ENCODE results near the gene C12orf57. TPM values are rescaled to one million over a fixed set of nuclear protein-coding genes. Genes with fewer than 3 reads are reported as not detected.
A peak's percentile ranks its signal among the peaks of the same experiment; 100 is the strongest.

Gene C12orf57
- total RNA-seq, 1 experiment from 2014 or later: 158 TPM

DNA sequence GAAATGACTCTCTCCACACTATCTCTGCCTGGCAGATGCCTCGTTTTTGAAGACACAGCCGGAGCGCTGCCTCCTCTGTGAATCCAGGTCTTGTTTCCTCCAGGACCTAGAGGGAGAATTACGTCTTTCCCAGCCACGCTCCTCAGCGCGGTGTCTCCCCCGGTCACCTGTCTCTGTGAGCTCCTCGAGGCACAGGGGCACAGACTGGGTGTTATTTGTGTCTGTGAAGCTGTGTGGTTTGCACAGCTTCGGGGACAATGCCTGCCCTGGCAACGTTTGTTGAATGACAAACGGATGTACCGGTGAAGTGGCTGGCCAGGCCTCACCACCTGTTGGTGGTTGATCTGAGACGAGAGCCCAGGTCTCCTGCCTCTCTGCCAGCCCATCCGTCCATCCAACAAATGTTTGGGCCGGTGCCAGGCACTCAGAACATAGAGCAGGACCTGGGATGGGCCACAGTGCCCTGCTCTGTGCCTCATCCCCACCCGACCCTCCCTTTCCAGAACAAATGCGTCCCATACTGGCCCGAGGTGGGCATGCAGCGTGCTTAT is 13.4 kb downstream of the C12orf57 start:
- no peak for ATAC-seq
- POLR2A ChIA-PET: interaction anchor here (0.6 to 2.6 kb wide), 3 partner anchors 11 to 235 kb away, joined by 8 to 13 read pairs (median 11); partner anchors contain the start of genes C12orf57 and RNU7-1
- no peaks in the 10 kb centered on the region for H3K36me3 Mint-ChIP-seq
- H3K4me3 Mint-ChIP-seq: no peak overlapping the region
- no peak for DNase-seq (ENCODE audit: low spot score)
- peaks cover 41% of the 10 kb centered on the region for H3K4me1 Mint-ChIP-seq
- peak overlapping the region; percentile 46; the same call in 1 of the 2 replicates for H3K27ac Mint-ChIP-seq
- H3K9me3 Mint-ChIP-seq: no peaks in the 10 kb centered on the region
- TF ChIP-seq CREM (CRISPR knock-in tag; IDR thresholded peaks at IDR 0.05): no peak
- TF ChIP-seq, protein P1, sequence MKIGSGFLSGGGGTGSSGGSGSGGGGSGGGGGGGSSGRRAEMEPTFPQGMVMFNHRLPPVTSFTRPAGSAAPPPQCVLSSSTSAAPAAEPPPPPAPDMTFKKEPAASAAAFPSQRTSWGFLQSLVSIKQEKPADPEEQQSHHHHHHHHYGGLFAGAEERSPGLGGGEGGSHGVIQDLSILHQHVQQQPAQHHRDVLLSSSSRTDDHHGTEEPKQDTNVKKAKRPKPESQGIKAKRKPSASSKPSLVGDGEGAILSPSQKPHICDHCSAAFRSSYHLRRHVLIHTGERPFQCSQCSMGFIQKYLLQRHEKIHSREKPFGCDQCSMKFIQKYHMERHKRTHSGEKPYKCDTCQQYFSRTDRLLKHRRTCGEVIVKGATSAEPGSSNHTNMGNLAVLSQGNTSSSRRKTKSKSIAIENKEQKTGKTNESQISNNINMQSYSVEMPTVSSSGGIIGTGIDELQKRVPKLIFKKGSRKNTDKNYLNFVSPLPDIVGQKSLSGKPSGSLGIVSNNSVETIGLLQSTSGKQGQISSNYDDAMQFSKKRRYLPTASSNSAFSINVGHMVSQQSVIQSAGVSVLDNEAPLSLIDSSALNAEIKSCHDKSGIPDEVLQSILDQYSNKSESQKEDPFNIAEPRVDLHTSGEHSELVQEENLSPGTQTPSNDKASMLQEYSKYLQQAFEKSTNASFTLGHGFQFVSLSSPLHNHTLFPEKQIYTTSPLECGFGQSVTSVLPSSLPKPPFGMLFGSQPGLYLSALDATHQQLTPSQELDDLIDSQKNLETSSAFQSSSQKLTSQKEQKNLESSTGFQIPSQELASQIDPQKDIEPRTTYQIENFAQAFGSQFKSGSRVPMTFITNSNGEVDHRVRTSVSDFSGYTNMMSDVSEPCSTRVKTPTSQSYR (CRISPR knock-in tag; IDR thresholded peaks at IDR 0.05): no peak
- TF ChIP-seq, protein P2, sequence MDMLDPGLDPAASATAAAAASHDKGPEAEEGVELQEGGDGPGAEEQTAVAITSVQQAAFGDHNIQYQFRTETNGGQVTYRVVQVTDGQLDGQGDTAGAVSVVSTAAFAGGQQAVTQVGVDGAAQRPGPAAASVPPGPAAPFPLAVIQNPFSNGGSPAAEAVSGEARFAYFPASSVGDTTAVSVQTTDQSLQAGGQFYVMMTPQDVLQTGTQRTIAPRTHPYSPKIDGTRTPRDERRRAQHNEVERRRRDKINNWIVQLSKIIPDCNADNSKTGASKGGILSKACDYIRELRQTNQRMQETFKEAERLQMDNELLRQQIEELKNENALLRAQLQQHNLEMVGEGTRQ (CRISPR knock-in tag; IDR thresholded peaks at IDR 0.05): no peak
- TF ChIP-seq, protein P3, sequence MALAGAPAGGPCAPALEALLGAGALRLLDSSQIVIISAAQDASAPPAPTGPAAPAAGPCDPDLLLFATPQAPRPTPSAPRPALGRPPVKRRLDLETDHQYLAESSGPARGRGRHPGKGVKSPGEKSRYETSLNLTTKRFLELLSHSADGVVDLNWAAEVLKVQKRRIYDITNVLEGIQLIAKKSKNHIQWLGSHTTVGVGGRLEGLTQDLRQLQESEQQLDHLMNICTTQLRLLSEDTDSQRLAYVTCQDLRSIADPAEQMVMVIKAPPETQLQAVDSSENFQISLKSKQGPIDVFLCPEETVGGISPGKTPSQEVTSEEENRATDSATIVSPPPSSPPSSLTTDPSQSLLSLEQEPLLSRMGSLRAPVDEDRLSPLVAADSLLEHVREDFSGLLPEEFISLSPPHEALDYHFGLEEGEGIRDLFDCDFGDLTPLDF (CRISPR knock-in tag; IDR thresholded peaks at IDR 0.05): no peak
- TF ChIP-seq SMAD3 (CRISPR knock-in tag; IDR thresholded peaks at IDR 0.05; ENCODE audit: borderline replicate concordance): no peak
- CTCF ChIA-PET: interaction anchor here (1.0 to 9.7 kb wide), 2 partner anchors 12 to 13 kb away, joined by 3 to 296 read pairs; partner anchors contain the start of genes C12orf57 and RNU7-1
- H3K27me3 Mint-ChIP-seq (ENCODE audit: low read depth): no peaks in the 10 kb centered on the region

GRCh38 chr12:6957741-6958608 is 14.2 kb downstream of the C12orf57 start:
- Mint-ChIP-seq H3K36me3 (no peaks in the 10 kb centered on the region), H3K9me3 (no peaks in the 10 kb centered on the region), H3K27me3 (ENCODE audit: low read depth) (no peaks in the 10 kb centered on the region), H3K27ac (peak overlapping the region; percentile 48; the same call in 1 of the 2 replicates), H3K4me3 (no peak overlapping the region), H3K4me1 (peaks cover 41% of the 10 kb centered on the region)
- CTCF ChIA-PET: interaction anchor here (0.6 to 9.7 kb wide), 3 partner anchors 13 to 907 kb away, joined by 3 to 296 read pairs (median 4); partner anchors contain the start of genes C12orf57 and RNU7-1
- DNase-seq (ENCODE audit: low spot score): no peak
- POLR2A ChIA-PET: interaction anchor here (0.6 to 2.6 kb wide), 4 partner anchors 12 to 236 kb away, joined by 3 to 13 read pairs (median 10); partner anchors contain the start of genes C12orf57 and RNU7-1
- no peak for ATAC-seq
- TF ChIP-seq FOXK1 (CRISPR knock-in tag; IDR thresholded peaks at IDR 0.05) (no peak), CBFB (CRISPR knock-in tag; IDR thresholded peaks at IDR 0.05; ENCODE audit: low read depth) (no peak), EMX1 (CRISPR knock-in tag; IDR thresholded peaks at IDR 0.05) (no peak)
- TF ChIP-seq, protein P4, sequence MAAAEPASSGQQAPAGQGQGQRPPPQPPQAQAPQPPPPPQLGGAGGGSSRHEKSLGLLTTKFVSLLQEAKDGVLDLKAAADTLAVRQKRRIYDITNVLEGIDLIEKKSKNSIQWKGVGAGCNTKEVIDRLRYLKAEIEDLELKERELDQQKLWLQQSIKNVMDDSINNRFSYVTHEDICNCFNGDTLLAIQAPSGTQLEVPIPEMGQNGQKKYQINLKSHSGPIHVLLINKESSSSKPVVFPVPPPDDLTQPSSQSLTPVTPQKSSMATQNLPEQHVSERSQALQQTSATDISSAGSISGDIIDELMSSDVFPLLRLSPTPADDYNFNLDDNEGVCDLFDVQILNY (CRISPR knock-in tag; IDR thresholded peaks at IDR 0.05): no peak

DNA sequence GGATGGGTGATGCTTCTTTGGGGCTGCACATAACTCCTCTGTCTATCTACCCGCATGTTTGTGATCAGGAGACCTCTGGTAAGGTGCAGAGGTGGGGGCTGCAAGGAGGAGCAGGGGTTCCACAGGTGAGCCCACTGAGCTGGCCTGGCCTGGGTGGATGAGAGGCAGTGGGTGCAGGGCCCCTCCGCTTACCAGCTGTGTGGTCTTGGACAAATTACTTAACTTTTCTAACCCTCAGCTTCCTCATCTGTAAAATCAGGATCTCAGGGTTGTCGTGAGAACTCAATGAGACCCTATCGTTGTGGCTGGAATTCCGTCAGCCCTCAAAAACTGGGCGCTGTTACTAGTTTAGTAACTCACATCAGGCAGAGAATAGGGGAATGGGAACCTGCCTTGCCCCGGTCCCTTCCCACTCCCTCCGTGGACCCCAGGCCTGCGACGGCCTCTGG is 14.8 kb downstream of the C12orf57 start:
- H3K27me3 Mint-ChIP-seq (ENCODE audit: low read depth): no peaks in the 10 kb centered on the region
- no peak for TF ChIP-seq CREB1 (CRISPR knock-in tag; IDR thresholded peaks at IDR 0.05)
- TF ChIP-seq CTCF (IDR thresholded peaks at IDR 0.05): no peak
- peaks cover 35% of the 10 kb centered on the region for H3K4me1 Mint-ChIP-seq
- no peaks in the 10 kb centered on the region for H3K9me3 Mint-ChIP-seq
- CTCF ChIA-PET: interaction anchor here (0.6 to 9.7 kb wide), 3 partner anchors 13 to 908 kb away, joined by 3 to 296 read pairs (median 4); partner anchors contain the start of genes C12orf57 and RNU7-1
- no peak overlapping the region for H3K4me3 Mint-ChIP-seq
- peak overlapping the region; percentile 48 for H3K27ac Mint-ChIP-seq
- DNase-seq (ENCODE audit: low spot score): no peak
- POLR2A ChIA-PET: interaction anchor here (1.1 to 2.6 kb wide), 3 partner anchors 12 to 33 kb away, joined by 3 to 11 read pairs (median 8); partner anchors contain the start of genes C12orf57 and RNU7-1
- no peak for ATAC-seq
- H3K36me3 Mint-ChIP-seq: no peaks in the 10 kb centered on the region
